Measurements from ENCODE around the gene SNRPB.

The SNRPB gene

DNA sequence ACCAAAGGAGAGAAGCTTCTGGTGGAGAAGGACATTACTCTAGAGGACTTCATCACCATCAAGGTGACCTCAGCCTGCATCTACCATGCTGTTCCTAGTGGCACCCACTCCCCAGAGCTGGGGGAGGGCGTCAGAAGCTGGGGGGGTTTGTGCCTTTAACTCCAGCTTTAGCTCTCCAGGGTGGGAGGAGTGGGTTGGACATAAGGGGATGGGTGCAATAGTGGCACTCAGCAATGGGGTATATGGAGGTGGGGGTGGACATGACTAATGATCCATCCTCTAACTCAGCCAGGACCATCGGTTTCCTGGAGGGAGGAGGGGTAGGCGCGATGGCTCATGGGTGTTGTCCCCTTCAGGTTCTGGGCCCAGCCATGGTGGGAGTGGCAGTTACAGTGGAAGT is 40.1 kb downstream of the SNRPB start:
- DNase-seq (ENCODE audit: low read depth in 3 of 3, low spot score in 1 of 3): no peak

DNA sequence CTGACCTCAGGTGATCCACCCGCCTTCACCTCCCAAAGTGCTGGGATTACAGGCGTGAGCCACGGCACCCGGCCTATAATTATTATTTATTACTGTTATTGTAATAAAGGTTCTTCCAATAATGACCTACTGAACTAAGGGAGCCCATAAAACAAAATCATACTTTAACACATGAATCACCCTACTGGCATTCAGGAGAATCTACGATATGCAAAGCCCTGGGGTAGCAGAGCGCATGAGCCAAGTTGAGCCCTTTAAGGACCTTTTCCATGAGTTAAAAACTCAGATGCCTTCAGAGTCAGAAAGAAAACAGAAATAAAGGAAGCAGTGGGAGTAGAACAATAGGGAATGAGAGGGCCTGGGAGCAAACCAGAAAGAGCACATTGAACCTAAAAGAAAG is 41.5 kb downstream of the SNRPB start:
- no peak for DNase-seq (ENCODE audit: low read depth in 3 of 3, low spot score in 1 of 3)

DNA sequence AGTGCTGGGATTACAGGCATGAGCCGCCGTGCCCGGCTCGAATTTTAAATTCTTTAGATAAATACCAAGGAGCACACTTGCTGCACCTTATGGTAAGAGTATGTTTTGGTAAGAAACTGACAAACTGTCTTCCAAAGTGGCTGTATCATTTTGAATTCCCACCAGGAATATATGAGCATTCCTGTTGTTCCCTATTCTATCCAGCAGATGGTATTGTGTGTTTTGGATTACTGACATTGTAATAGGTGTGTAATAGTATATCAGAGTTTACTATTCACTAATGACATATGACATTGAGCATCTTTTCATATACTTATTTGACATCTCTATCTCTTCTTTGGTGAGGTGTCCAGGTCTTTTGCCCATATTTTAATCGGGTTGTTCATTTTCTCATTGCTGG is 49.3 kb downstream of the SNRPB start:
- DNase-seq (ENCODE audit: low read depth in 3 of 3, low spot score in 1 of 3): no peak

DNA sequence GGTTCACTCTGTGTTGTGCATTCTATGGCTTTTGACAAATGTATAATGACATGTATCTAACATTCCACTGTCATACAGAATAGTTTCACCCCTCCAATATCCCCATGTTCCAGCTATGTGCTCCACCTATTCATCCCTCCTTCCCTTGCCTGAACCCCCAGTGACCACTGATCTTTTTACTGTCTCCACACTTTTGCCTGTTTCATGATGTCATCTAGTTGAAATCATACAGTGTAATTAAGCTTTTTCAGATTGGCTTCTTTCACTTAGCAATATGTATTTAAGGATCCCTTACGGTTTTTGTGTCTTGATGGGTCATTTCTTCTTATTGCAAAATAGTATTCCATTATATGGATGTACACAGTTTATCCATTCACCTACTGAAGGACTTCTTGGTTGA is 50.1 kb downstream of the SNRPB start:
- no peak for DNase-seq (ENCODE audit: low read depth in 3 of 3, low spot score in 1 of 3)

DNA sequence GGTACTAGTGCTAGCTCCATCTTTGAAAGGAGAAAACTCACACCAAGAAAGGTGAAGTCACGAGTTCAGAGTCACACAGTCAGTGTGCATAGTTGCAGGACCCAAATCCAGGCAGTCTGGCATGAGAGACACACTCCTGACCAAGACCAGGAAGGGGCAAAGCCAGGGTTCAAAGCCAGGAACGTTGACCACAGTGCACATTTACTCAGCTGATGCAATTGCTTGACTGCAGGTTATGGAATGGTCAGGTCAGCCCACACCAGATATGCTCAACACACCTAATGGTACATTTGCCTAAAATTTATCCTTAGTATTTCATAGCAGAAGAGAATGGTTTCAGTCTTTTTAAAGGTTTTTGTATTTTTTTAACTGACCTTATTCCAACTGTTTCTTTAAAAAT is 52.2 kb downstream of the SNRPB start:
- no peak for DNase-seq (ENCODE audit: low read depth in 3 of 3, low spot score in 1 of 3)

DNA sequence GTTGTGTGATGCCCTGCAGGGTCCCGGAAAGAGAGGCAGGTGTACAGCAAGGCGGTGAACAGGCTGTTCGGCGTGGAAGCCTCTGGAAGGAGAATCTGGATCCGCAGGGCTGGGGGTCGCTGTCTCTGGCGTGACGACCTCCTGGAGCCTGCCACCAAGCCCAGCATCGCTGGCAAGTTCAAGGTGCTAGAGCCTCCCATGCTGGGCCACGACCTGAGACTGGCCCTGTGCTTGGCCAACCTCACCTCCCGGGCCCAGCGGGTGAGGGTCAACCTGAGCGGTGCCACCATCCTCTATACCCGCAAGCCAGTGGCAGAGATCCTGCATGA is 53.4 kb downstream of the SNRPB start:
- DNase-seq (ENCODE audit: low read depth in 3 of 3, low spot score in 1 of 3): no peak

DNA sequence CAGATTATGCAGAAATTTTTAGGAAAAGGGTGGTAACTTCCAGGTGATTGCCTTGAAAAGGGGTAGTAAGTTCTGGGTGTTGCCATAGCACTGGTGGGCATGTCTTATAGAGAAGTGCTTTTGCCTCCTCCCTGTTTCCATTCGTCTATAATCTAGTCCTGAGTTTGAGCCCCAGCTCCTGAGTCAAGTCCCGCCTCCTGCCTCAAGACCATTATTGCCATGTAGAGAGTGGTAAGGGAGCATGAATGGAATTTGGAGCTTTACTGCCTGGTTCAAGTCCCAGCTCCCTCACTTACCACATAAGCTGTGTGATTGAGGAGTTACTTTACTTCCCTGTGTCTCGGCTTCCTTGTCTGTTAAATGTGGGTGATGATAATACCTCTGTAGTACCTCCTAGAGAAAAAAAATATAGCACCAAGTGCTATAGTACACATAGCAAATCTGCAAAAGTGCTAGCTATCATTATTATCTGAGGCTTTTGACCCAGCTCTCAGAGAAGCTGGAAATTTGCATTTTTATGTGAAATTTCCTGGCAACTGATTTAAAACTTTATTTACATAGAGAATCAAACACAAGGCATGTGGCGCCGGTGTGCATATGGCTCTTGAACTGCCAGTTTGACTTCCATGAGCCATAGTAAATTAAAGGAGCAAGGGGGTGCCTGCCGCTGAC is 53.9 kb downstream of the SNRPB start:
- DNase-seq (ENCODE audit: low read depth in 3 of 3, low spot score in 1 of 3): no peak
